HG03060 (cell line): ENCODE data around the gene LRRC41.
"Not testable (repeated sequence)": the region's sequence is repeated elsewhere in the genome, so short reads cannot be mapped to it uniquely, and the experiment has no call there.

ENCODE experiments used
- ATAC-seq: cut with Tn5 transposase; IDR thresholded peaks from one replicate; pipeline ENCODE4 v1.9.1; 2021; ENCODE audit warnings: low read depth, moderate number of reproducible peaks; ENCODE audit not compliant: unreplicated experiment

The LRRC41 gene, protein sequence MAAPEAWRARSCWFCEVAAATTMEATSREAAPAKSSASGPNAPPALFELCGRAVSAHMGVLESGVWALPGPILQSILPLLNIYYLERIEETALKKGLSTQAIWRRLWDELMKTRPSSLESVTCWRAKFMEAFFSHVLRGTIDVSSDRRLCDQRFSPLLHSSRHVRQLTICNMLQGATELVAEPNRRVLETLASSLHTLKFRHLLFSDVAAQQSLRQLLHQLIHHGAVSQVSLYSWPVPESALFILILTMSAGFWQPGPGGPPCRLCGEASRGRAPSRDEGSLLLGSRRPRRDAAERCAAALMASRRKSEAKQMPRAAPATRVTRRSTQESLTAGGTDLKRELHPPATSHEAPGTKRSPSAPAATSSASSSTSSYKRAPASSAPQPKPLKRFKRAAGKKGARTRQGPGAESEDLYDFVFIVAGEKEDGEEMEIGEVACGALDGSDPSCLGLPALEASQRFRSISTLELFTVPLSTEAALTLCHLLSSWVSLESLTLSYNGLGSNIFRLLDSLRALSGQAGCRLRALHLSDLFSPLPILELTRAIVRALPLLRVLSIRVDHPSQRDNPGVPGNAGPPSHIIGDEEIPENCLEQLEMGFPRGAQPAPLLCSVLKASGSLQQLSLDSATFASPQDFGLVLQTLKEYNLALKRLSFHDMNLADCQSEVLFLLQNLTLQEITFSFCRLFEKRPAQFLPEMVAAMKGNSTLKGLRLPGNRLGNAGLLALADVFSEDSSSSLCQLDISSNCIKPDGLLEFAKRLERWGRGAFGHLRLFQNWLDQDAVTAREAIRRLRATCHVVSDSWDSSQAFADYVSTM

GRCh38 chr1:46303038-46303871 is at the start of gene LRRC41, which contains the start of gene UQCRH:
TSS of gene LRRC41 (minus strand) at chr1:46303616. CDS start at chr1:46303322, 294 bp downstream.
TSS of gene UQCRH (plus strand) at chr1:46303698. CDS start at chr1:46303767, 69 bp downstream.
- peak; percentile 77 for ATAC-seq

DNA sequence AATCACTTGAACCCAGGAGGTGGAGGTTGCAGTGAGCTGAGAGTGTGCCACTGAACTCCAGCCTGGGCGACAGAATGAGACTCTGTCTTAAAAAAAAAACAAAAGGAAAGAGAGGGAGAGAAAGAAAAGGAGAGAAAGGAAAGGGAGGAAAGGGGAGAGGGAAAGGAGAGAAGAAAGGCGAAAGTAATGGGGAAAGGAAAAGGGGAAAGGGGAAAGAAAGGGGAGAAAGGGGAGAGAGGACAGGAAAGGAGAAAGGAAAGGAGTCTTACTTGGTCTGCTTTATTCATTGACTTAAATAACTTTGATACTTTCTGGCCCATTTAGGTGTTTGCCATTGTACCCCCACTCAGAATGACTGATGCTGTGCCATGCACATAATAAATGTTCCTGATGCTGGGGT is 48.9 kb upstream of the LRRC41 start:
- ATAC-seq = no peak

GRCh38 chr1:46345281-46345680 is 41.9 kb upstream of the LRRC41 start:
- no peak for ATAC-seq

DNA sequence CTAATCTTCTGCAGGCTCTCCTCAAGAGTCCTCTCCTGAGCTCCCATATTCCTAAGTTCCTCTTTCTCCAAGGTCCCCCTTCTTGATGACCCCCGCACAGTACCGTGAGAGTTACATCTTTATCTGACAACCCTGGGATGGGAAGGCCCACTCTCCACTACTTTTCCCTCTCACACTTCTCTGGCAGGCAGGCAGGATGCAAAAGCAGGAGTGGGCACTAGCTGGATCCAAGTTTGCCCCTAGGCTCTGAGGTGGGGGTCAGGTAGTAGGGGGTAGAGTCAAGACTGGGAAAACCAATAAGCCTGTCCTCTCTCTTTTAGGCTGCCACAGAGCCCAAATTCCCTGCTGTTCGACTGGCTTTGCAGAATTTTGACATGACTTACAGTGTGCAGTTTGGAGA is 41.1 kb upstream of the LRRC41 start:
- ATAC-seq = no peak

GRCh38 chr1:46343705-46344104 is 40.3 kb upstream of the LRRC41 start:
- no peak for ATAC-seq

GRCh38 chr1:46343351-46343695 is 39.9 kb upstream of the LRRC41 start:
- no peak for ATAC-seq

GRCh38 chr1:46342677-46343350 is 39.4 kb upstream of the LRRC41 start:
- no peak for ATAC-seq

DNA sequence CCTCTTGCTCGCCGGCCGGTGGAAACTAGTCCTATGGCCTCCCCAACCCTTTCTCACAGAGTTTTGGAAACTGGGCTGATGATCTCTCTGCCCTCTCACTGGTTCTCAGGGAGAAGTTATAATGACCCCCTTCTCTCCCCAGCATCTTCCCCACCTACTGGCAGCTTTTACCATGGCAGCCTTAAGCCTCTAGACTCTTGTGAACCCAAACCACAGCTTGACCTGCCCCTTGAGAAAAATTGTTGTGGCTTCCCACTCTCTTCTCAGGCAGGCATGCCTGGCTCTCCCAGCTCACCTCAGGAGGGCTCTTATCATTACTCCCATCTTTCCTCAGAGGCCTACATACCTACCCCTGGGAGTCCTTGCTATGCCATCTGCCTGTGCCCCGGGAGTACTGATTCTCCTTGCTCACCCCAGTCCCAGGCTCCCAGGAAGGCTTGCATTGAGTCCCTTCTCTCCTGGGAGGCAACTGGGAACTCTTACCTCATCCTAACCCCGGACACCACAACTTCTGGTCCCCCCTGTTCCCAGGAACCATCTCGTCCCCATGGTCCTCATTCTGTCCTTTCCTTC is 38.8 kb upstream of the LRRC41 start:
- ATAC-seq = no peak

- ATAC-seq = no peak
Measured at GRCh38 chr1:46341222-46342083, 38.0 kb upstream of the LRRC41 start.

- peak; percentile 78 for ATAC-seq
Measured at GRCh38 chr1:46340404-46341221, 37.2 kb upstream of the LRRC41 start, which contains the start of gene NSUN4. TSS of gene NSUN4 (plus strand) at chr1:46340807. CDS start at chr1:46340827, 20 bp downstream.

DNA sequence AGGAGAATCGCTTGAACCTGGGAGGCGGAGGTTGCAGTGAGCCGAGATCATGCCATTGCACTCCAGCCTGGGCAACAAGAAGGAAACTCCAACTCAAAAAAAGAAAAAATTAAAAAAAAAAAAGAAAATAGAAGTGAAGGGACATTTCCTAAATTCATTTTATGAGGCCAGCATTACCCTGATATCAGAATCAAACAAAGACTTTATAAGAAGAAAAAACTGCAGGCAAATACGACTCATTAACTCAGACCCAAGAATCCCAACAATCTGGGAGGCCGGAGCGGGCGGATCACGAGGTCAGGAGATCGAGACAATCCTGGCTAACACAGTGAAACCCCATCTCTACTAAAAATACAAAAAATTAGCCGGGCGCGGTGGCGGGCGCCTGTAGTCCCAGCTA is 34.0 kb upstream of the LRRC41 start:
- not testable (repeated sequence) for ATAC-seq

DNA sequence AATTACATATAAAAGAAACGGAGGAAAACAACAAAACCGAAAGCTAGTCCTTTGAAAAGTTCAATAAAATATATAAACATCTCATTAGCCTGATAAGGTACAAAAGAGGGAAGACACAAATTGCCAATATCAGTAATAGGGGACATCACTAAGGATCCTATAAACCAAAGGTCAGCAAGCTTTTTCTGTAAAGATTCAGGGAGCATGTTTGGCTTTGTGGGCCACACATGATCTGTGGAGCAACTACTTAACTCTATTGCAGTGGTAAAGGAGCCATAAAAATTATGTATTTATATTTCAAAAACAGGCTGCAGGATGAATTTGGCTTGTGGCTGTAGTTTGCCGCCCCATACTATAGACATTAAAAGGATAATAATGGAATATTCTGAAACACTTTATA is 31.7 kb upstream of the LRRC41 start:
- no peak for ATAC-seq

DNA sequence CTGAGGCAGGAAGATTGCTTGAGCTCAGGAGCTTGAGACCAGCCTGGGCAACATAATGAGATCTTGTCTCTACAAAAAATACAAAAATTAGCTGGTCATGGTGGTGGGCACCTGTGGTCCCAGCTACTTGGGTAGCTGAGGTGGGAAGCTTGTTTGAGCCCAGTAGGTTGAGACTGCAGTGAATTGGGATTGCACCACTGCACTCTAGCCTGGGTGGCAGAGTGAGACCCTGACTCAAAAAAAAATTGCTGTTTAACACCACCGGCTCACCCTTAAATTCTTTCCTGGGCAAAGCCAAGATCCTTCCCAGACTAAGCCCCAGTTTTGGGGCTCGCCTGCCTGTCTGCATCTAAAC is 30.6 kb upstream of the LRRC41 start:
- no peak for ATAC-seq

- ATAC-seq = peak; percentile 43
Measured at GRCh38 chr1:46333300-46334029, 30.0 kb upstream of the LRRC41 start.

- ATAC-seq = peak; percentile 33
Measured at GRCh38 chr1:46331786-46332540, 28.5 kb upstream of the LRRC41 start.

DNA sequence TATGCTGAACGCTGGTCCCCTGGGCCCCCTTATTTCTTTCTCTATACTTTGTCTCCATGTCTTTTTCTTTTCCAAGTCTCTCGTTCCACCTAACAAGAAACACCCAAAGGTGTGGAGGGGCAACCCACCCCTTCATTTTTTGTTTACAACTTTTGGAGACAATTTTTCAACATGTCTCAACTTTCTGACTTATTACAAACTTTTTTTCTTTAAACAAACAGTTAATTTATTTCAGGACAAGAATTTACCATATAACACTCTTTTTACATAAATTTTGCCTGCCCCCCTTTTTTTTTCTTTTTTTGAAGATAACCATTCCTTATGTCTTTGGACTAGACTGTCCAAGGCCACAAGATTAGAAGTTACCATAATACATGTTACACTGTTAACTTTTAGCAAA is 27.0 kb upstream of the LRRC41 start:
- not testable (repeated sequence) for ATAC-seq

DNA sequence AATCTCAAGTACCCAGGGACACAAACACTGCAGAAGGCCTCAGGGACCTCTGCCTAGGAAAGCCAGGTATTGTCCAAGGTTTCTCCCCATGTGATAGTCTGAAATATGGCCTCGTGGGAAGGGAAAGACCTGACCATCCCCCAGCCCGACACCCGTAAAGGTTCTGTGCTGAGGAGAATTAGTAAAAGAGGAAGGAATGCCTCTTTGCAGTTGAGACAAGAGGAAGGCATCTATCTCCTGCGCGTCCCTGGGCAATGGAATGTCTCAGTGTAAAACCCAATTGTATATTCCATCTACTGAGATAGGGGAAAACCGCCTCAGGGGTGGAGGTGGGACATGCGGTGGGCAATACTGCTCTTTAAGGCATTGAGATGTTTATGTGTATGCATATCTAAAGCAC is 26.4 kb upstream of the LRRC41 start:
- not testable (repeated sequence) for ATAC-seq
